GM23248 (cell line): ENCODE measurements around the gene SLC12A1. TPM values are rescaled to one million over a fixed set of nuclear protein-coding genes. Genes with fewer than 3 reads are reported as not detected.

Experiments used
- DNase-seq: peaks from one replicate; pipeline ENCODE4 v3.0.0-alpha.2; 2015
- H2AFZ ChIP-seq: fragments of 200-600 bp; sonication (generic); 2 replicates; pipeline ENCODE4 v1.6.1; 2016; ENCODE audit warnings: antibody characterized with exemption
- H3F3A ChIP-seq: fragments of 200-600 bp; sonication (generic); 2 replicates; pipeline ENCODE4 v1.6.1; 2016; ENCODE audit warnings: mild to moderate bottlenecking, antibody characterized with exemption, mixed run types; ENCODE audit not compliant: insufficient read depth
- H3K27ac ChIP-seq: fragments of 200-600 bp; sonication (generic); 2 replicates; pipeline ENCODE4 v1.5.1; 2016; ENCODE audit warnings: mild to moderate bottlenecking
- H3K27me3 ChIP-seq: fragments of 200-600 bp; sonication (generic); replicated peaks from 2 replicates; pipeline ENCODE4 v1.6.1; 2016; ENCODE audit warnings: mild to moderate bottlenecking; ENCODE audit not compliant: insufficient read depth
- H3K36me3 ChIP-seq: fragments of 200-600 bp; sonication (generic); 2 replicates; pipeline ENCODE4 v1.6.1; 2016; ENCODE audit warnings: low read depth, mild to moderate bottlenecking
- H3K4me1 ChIP-seq: fragments of 200-600 bp; sonication (generic); 2 replicates; pipeline ENCODE4 v1.6.1; 2016; ENCODE audit warnings: mild to moderate bottlenecking; ENCODE audit not compliant: insufficient read depth
- H3K4me2 ChIP-seq: fragments of 200-600 bp; sonication (generic); one replicate; pipeline ENCODE4 v1.6.1; 2016; ENCODE audit warnings: mild to moderate bottlenecking; ENCODE audit not compliant: unreplicated experiment
- H3K4me3 ChIP-seq: fragments of 200-600 bp; sonication (generic); 2 replicates; pipeline ENCODE4 v1.5.1; 2016; ENCODE audit warnings: mild to moderate bottlenecking
- H3K79me2 ChIP-seq: fragments of 200-600 bp; sonication (generic); 2 replicates; pipeline ENCODE4 v1.6.1; 2016; ENCODE audit warnings: mild to moderate bottlenecking; ENCODE audit not compliant: insufficient read depth
- H3K9ac ChIP-seq: fragments of 200-600 bp; sonication (generic); 2 replicates; pipeline ENCODE4 v1.6.1; 2016; ENCODE audit warnings: mild to moderate bottlenecking
- H3K9me2 ChIP-seq: fragments of 200-600 bp; sonication (generic); 2 replicates; pipeline ENCODE4 v1.6.1; 2016; ENCODE audit warnings: mixed run types, mild to moderate bottlenecking, moderate library complexity; ENCODE audit not compliant: insufficient read depth
- H3K9me3 ChIP-seq: fragments of 200-600 bp; sonication (generic); one replicate; pipeline ENCODE4 v1.6.1; 2017; ENCODE audit warnings: low read depth
- H4K20me1 ChIP-seq: fragments of 200-600 bp; sonication (generic); 2 replicates; pipeline ENCODE4 v1.6.0; 2016; ENCODE audit not compliant: insufficient read depth
- EZH2 ChIP-seq: fragments of 200-600 bp; sonication (generic); IDR thresholded peaks from 2 replicates; pipeline ENCODE4 v1.6.1; 2018; ENCODE audit warnings: antibody characterized with exemption, mild to moderate bottlenecking; ENCODE audit not compliant: insufficient read depth, poor library complexity, severe bottlenecking
- EZH2phosphoT487 ChIP-seq: fragments of 200-600 bp; sonication (generic); IDR thresholded peaks from 2 replicates; pipeline ENCODE4 v1.6.1; 2018; ENCODE audit warnings: antibody characterized with exemption, moderate library complexity, mild to moderate bottlenecking, low read depth; ENCODE audit not compliant: insufficient read depth
- WGBS, 2 experiments: methylation state at CpG; one replicate each; pipeline ENCODE4 v1.1.6; 2015 to 2017; ENCODE audit warnings: low lambda C conversion rate in 2 of 2, low coverage in 1 of 2; ENCODE audit errors: missing lambda C conversion rate in 2 of 2; 5-methylcytosine and 5-hydroxymethylcytosine counted together
- in situ Hi-C: fragments of 300-500 bp; cut with MboI; formaldehyde crosslinking; loops from 2 replicates; pipeline ENCODE4 v1.15.0; 2020
- polyA plus RNA-seq: library from polyadenylated mRNA; unstranded; fragments of >200 nt; fragmentation: Nextera tagmentation; extraction: Ambion mirVana; gene quantifications from 2 replicates; pipeline ENCODE4 v1.2.1, GENCODE V29; 2016
- total RNA-seq: library from RNA; depleted of rRNA; stranded (reverse); fragments of >200 nt; shearing (Covaris generic); gene quantifications from 2 replicates; pipeline ENCODE4 v1.2.3, GENCODE V29; 2014

Gene SLC12A1
- total and polyA plus RNA-seq, 2 experiments from 2014 or later = not detected

DNA sequence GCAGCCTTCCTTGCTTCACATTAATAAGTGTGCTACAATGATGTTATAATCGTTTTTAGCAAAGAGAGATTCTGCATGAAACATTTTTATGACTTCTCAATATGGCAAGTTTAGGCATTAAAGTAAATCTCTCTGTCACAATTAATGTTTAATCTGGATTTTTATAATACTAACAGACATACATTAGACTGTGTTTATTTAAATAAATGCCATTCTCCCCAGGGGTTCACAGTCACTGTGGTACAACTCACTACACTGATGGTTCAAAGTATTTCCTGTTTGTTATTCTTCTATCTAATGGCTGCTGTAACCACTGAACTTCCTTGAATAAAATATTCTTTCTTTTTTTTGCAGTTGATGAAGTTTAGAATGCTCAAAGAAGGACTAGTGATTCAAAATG is 59.0 kb downstream of the SLC12A1 start:
- no peaks in the 10 kb centered on the region for H3K27me3 ChIP-seq
- no peaks in the 10 kb centered on the region for H3K9me2 ChIP-seq
- H2AFZ ChIP-seq = no peak overlapping the region
- DNase-seq = no peak
- in situ Hi-C loops = loop anchor here (25.0 kb wide), 1 partner anchor 1078 kb away; no protein-coding TSS in a partner anchor
- no peak overlapping the region for H3K9ac ChIP-seq
- H4K20me1 ChIP-seq = no peaks in the 10 kb centered on the region
- no peaks in the 10 kb centered on the region for H3K9me3 ChIP-seq
- H3K36me3 ChIP-seq = no peaks in the 10 kb centered on the region
- H3F3A ChIP-seq = no peaks in the 10 kb centered on the region
- H3K4me2 ChIP-seq = no peak overlapping the region
- TF ChIP-seq EZH2 (no peak), EZH2phosphoT487 (no peak)
- H3K79me2 ChIP-seq = no peaks in the 10 kb centered on the region
- no peak overlapping the region for H3K4me3 ChIP-seq
- whole genome bisulfite sequencing, 2 experiments = 0 to 3% methylated on average over 1 of the region's 1 CpG
- no peak overlapping the region for H3K27ac ChIP-seq
- H3K4me1 ChIP-seq = no peaks in the 10 kb centered on the region

DNA sequence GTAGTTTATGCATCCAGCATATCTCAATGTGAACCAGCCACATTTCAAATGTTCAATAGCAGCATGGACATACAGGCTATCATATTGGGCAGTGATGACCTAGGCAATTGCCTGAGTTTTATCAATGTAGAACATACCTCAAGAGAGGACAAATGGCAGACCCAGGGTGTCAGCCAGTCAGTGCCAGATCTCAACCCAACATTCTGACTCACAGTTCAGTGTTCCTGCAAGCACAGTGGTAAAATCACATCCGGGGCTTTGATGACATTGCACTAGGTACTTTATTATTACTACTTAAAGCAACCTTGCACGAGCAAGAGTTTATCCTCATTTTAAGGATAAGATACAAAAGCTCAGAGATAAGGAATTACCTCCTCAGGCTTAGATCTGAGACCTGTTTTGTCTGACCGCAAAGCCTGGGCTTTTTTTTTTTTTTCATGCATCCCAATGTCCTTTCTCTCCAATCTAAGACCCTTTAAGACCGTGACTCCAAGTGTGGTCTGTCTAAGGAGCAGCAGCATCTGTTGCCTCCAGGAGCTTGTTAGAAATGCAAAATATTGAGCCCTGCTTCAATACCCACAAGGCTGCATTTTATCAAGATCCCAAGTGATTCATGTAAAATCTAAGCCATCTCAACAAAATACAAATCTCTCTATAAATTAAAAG is 60.1 kb downstream of the SLC12A1 start:
- Histone ChIP-seq H3K9ac (no peak overlapping the region), H3K27ac (no peak overlapping the region), H2AFZ (no peak overlapping the region), H3K9me3 (no peaks in the 10 kb centered on the region), H3K27me3 (no peaks in the 10 kb centered on the region), H3K36me3 (no peaks in the 10 kb centered on the region), H3K79me2 (no peaks in the 10 kb centered on the region), H3K4me3 (no peak overlapping the region), H3K9me2 (no peaks in the 10 kb centered on the region), H4K20me1 (no peaks in the 10 kb centered on the region), H3K4me1 (no peaks in the 10 kb centered on the region), H3K4me2 (no peak overlapping the region), H3F3A (no peaks in the 10 kb centered on the region)
- DNase-seq = no peak
- in situ Hi-C loops = loop anchor here (25.0 kb wide), 1 partner anchor 1079 kb away; no protein-coding TSS in a partner anchor
- TF ChIP-seq EZH2 = no peak
- TF ChIP-seq EZH2phosphoT487 = no peak
- 60 to 64% methylated on average over 4 of the region's 4 CpGs for WGBS, 2 experiments

DNA sequence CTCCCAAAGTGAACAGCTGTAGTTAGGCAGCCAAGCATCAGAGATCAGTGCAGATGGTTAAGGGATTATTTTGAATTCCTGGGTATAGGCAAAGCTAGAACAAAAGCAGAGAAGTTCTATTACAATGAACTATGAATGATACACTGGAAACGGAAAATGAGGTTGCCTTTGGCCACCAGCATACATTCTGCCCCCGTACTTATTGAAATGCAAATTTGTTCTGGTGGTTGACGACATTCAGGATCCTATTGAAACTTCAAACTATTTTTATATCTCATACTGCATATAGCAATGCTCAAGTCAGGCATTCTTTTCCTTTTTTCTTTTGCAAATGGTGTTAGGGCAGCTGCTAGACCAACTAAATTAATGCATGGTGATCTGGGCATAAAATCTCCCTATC is 61.7 kb downstream of the SLC12A1 start:
- WGBS, 2 experiments = 54 to 57% methylated on average over 3 of the region's 3 CpGs

DNA sequence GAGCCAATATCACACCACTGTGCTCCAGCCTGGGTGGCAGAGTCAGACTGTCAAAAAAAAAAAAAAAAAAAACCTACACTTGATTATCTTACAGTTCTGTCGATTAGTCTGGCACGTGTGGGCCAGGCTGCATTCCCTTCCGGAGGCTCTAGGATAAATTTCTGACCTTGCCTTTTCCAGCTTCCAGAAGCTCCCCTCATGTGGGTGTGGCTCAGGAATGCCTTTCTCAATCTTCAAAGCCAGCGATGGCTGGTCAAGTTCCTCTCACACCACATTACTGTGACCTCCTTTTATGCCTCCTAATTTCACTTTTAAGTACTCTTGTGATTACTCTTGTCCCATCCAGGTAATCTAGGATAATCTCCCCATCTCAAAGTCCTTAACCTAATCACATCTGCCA is 66.9 kb downstream of the SLC12A1 start:
- Histone ChIP-seq H3K4me2 (no peak overlapping the region), H3K27me3 (peaks cover 8% of the 10 kb centered on the region; the same call in 1 of the 2 replicates), H3K9me2 (no peaks in the 10 kb centered on the region), H3K36me3 (no peaks in the 10 kb centered on the region), H3K4me3 (no peak overlapping the region), H3K9ac (no peak overlapping the region), H3K4me1 (no peaks in the 10 kb centered on the region), H3K9me3 (no peaks in the 10 kb centered on the region), H2AFZ (no peak overlapping the region), H3F3A (no peaks in the 10 kb centered on the region), H3K27ac (no peak overlapping the region), H4K20me1 (no peaks in the 10 kb centered on the region), H3K79me2 (no peaks in the 10 kb centered on the region)
- no peak for DNase-seq
- in situ Hi-C loops = loop anchor here (25.0 kb wide), 1 partner anchor 1086 kb away; no protein-coding TSS in a partner anchor
- TF ChIP-seq EZH2 (no peak), EZH2phosphoT487 (no peak)
- 46 to 54% methylated on average over 4 of the region's 4 CpGs for WGBS, 2 experiments

More for the DNA sequence above, 61.7 kb downstream of the SLC12A1 start:
- Histone ChIP-seq H3K27me3 (no peaks in the 10 kb centered on the region), H3K79me2 (no peaks in the 10 kb centered on the region), H3K9me3 (no peaks in the 10 kb centered on the region), H3K27ac (no peak overlapping the region), H4K20me1 (no peaks in the 10 kb centered on the region), H3K4me3 (no peak overlapping the region), H3K36me3 (no peaks in the 10 kb centered on the region), H3K9me2 (no peaks in the 10 kb centered on the region), H3K4me1 (no peaks in the 10 kb centered on the region), H3F3A (no peaks in the 10 kb centered on the region), H3K9ac (no peak overlapping the region), H2AFZ (no peak overlapping the region), H3K4me2 (no peak overlapping the region)
- in situ Hi-C loops = loop anchor here (25.0 kb wide), 1 partner anchor 1080 kb away; no protein-coding TSS in a partner anchor
- no peak for DNase-seq
- no peak for TF ChIP-seq EZH2phosphoT487
- TF ChIP-seq EZH2 = no peak
